SU-DHL-6 (cell line): ENCODE measurements around the gene THBS2.
"Not testable (repeated sequence)": the region's sequence is repeated elsewhere in the genome, so short reads cannot be mapped to it uniquely, and the experiment has no call there.

Source experiments
- H2AFZ ChIP-seq: fragments of 200-600 bp; sonication (generic); 2 replicates; pipeline ENCODE4 v1.6.1; 2014; ENCODE audit warnings: low read depth, mild to moderate bottlenecking, moderate library complexity, mixed read lengths, antibody characterized with exemption, low read length; ENCODE audit not compliant: severe bottlenecking
- H3F3A ChIP-seq: fragments of 200-600 bp; shearing (Covaris generic); 2 replicates; pipeline ENCODE4 v1.6.0; 2016; ENCODE audit warnings: antibody characterized with exemption, mild to moderate bottlenecking; ENCODE audit not compliant: insufficient read depth
- H3K27ac ChIP-seq: fragments of 200-600 bp; sonication (generic); 2 replicates; pipeline ENCODE4 v1.5.1; 2016; ENCODE audit warnings: low read depth, mild to moderate bottlenecking, low read length, moderate library complexity, mixed read lengths
- H3K27me3 ChIP-seq: fragments of 200-600 bp; sonication (generic), shearing (Covaris generic); 2 replicates; pipeline ENCODE4 v1.6.0; 2014; ENCODE audit warnings: mild to moderate bottlenecking, low read length
- H3K36me3 ChIP-seq: fragments of 200-600 bp; sonication (generic); 2 replicates; pipeline ENCODE4 v1.6.1; 2014; ENCODE audit warnings: mild to moderate bottlenecking, low read length, mixed read lengths
- H3K4me2 ChIP-seq: fragments of 300-600, 200-600 bp; shearing (Covaris generic), sonication (generic); 2 replicates; pipeline ENCODE4 v1.6.0; 2014; ENCODE audit warnings: low read length, low read depth, mild to moderate bottlenecking; ENCODE audit not compliant: poor library complexity, severe bottlenecking
- H3K4me3 ChIP-seq: fragments of 200-600 bp; sonication (generic); 2 replicates; pipeline ENCODE4 v1.5.1; 2014; ENCODE audit warnings: antibody characterized with exemption, low read length, mild to moderate bottlenecking, mixed read lengths; ENCODE audit not compliant: insufficient read depth, poor library complexity, severe bottlenecking
- H3K79me2 ChIP-seq: fragments of 200-600 bp; sonication (generic); 2 replicates; pipeline ENCODE4 v1.6.1; 2014; ENCODE audit warnings: mild to moderate bottlenecking, low read length, moderate library complexity; ENCODE audit not compliant: insufficient read depth
- H3K9ac ChIP-seq: fragments of 200-600 bp; sonication (generic); 2 replicates; pipeline ENCODE4 v1.7.0; 2014; ENCODE audit warnings: mild to moderate bottlenecking, low read length
- H3K9me2 ChIP-seq: fragments of 200-600 bp; sonication (generic); replicated peaks from 2 replicates; pipeline ENCODE4 v1.6.1; 2014; ENCODE audit warnings: low read length; ENCODE audit not compliant: insufficient read depth
- H3K9me3 ChIP-seq: fragments of 200-600 bp; sonication (generic); 2 replicates; pipeline ENCODE4 v1.6.1; 2014; ENCODE audit warnings: low read length, mixed read lengths; ENCODE audit not compliant: insufficient read depth
- H4K20me1 ChIP-seq: fragments of 200-600 bp; sonication (generic); 2 replicates; pipeline ENCODE4 v1.6.1; 2014; ENCODE audit warnings: low read depth, mild to moderate bottlenecking, antibody characterized with exemption, low read length, moderate library complexity, mixed read lengths
- CTCF ChIP-seq: fragments of 200-600 bp; sonication (generic); IDR thresholded peaks from one replicate; pipeline ENCODE4 v1.5.1; 2017; ENCODE audit warnings: antibody characterized with exemption, mild to moderate bottlenecking, low read length, moderate library complexity; ENCODE audit not compliant: insufficient read depth, poor library complexity, severe bottlenecking
- EZH2phosphoT487 ChIP-seq: fragments of 200-600 bp; sonication (generic), shearing (Covaris generic); conservative IDR thresholded peaks from 2 replicates; pipeline ENCODE4 v1.6.1; 2018; ENCODE audit warnings: mild to moderate bottlenecking, antibody characterized with exemption, low read length, moderate library complexity, mixed read lengths

The THBS2 gene

GRCh38 chr6:169300916-169301315, 47.3 kb upstream of the THBS2 start:
- TF ChIP-seq CTCF = no peak
- no peak for TF ChIP-seq EZH2phosphoT487
- H3K9ac ChIP-seq = no peak overlapping the region
- no peak overlapping the region for H3K4me3 ChIP-seq
- no peak overlapping the region for H3K27ac ChIP-seq
- no peaks in the 10 kb centered on the region for H3K79me2 ChIP-seq
- H3K27me3 ChIP-seq = no peaks in the 10 kb centered on the region
- no peaks in the 10 kb centered on the region for H3K36me3 ChIP-seq
- no peaks in the 10 kb centered on the region for H4K20me1 ChIP-seq
- H3F3A ChIP-seq = no peaks in the 10 kb centered on the region
- no peak overlapping the region for H2AFZ ChIP-seq
- no peaks in the 10 kb centered on the region for H3K9me3 ChIP-seq
- H3K9me2 ChIP-seq = no peaks in the 10 kb centered on the region
- no peak overlapping the region for H3K4me2 ChIP-seq

- H3K9ac ChIP-seq, H3K4me3 ChIP-seq, H3K36me3 ChIP-seq, H3F3A ChIP-seq, H3K27me3 ChIP-seq, H3K4me2 ChIP-seq, H3K79me2 ChIP-seq, H2AFZ ChIP-seq, H3K9me3 ChIP-seq, H4K20me1 ChIP-seq, H3K9me2 ChIP-seq, H3K27ac ChIP-seq: not testable (repeated sequence)
Measured at GRCh38 chr6:169298626-169299025, 45.0 kb upstream of the THBS2 start.

- H4K20me1 ChIP-seq = no peaks in the 10 kb centered on the region
- no peak overlapping the region for H2AFZ ChIP-seq
- H3F3A ChIP-seq = no peaks in the 10 kb centered on the region
- no peak overlapping the region for H3K4me2 ChIP-seq
- H3K9me3 ChIP-seq = no peaks in the 10 kb centered on the region
- no peaks in the 10 kb centered on the region for H3K36me3 ChIP-seq
- no peaks in the 10 kb centered on the region for H3K27me3 ChIP-seq
- H3K27ac ChIP-seq = no peak overlapping the region
- H3K9ac ChIP-seq = no peak overlapping the region
- no peaks in the 10 kb centered on the region for H3K9me2 ChIP-seq
- H3K79me2 ChIP-seq = no peaks in the 10 kb centered on the region
- H3K4me3 ChIP-seq = no peak overlapping the region
- no peak for TF ChIP-seq CTCF
- no peak for TF ChIP-seq EZH2phosphoT487
Measured at GRCh38 chr6:169296622-169297021, 43.0 kb upstream of the THBS2 start.

GRCh38 chr6:169296170-169296569, 42.5 kb upstream of the THBS2 start:
- no peaks in the 10 kb centered on the region for H3K79me2 ChIP-seq
- no peak overlapping the region for H3K9ac ChIP-seq
- no peaks in the 10 kb centered on the region for H3K9me3 ChIP-seq
- H3K4me2 ChIP-seq = no peak overlapping the region
- no peaks in the 10 kb centered on the region for H4K20me1 ChIP-seq
- TF ChIP-seq CTCF (no peak), EZH2phosphoT487 (no peak)
- 0 out of 2 replicates have a peak, but pooled peaks cover 2% of the 10 kb centered on the region for H3K27me3 ChIP-seq
- no peaks in the 10 kb centered on the region for H3F3A ChIP-seq
- no peaks in the 10 kb centered on the region for H3K9me2 ChIP-seq
- H3K36me3 ChIP-seq = no peaks in the 10 kb centered on the region
- no peak overlapping the region for H3K27ac ChIP-seq
- H3K4me3 ChIP-seq = no peak overlapping the region
- H2AFZ ChIP-seq = no peak overlapping the region
